ENCODE measurements around the gene LYL1. TPM values are rescaled to one million over a fixed set of nuclear protein-coding genes. Genes with fewer than 3 reads are reported as not detected.

LYL1 gene
- total RNA-seq, 2 experiments from 2014 or later: 66.8 to 72.5 TPM

- no TSS peak for BruUV-seq (replicated peaks)
- H2AFZ ChIP-seq (ENCODE audit: low read length): peak overlapping the region; percentile 20; the same call in 1 of the 2 replicates
- H3K27ac ChIP-seq (ENCODE audit: low read depth, low read length, poor library complexity, severe bottlenecking): peak overlapping the region; percentile 5
- ChIA-PET POLR2A (interaction anchor here (0.6 to 1.5 kb wide), 4 partner anchors 9 to 119 kb away, joined by 3 to 8 read pairs (median 3); no protein-coding TSS in a partner anchor), CTCF (ENCODE audit: unreplicated experiment) (interaction anchor here (1.4 kb wide), 1 partner anchor 129 kb away, joined by 13 read pairs; no protein-coding TSS in a partner anchor)
- H3K9me3 ChIP-seq (ENCODE audit: low read length): no peaks in the 10 kb centered on the region
- no peaks in the 10 kb centered on the region for H3K9me2 ChIP-seq (ENCODE audit: insufficient read depth, low read length)
- H3K4me2 ChIP-seq (ENCODE audit: low read length): peak overlapping the region; percentile 80
- intact Hi-C loops (cut with micrococcal nuclease; ENCODE audit: unreplicated experiment): loop anchor here (2.0 kb wide), 1 partner anchor 35 kb away; no protein-coding TSS in a partner anchor
- TF ChIP-seq EZH2phosphoT487 (IDR thresholded peaks at IDR 0.05; ENCODE audit: borderline replicate concordance, low read depth, low read length): no peak
- TF ChIP-seq, protein P1, sequence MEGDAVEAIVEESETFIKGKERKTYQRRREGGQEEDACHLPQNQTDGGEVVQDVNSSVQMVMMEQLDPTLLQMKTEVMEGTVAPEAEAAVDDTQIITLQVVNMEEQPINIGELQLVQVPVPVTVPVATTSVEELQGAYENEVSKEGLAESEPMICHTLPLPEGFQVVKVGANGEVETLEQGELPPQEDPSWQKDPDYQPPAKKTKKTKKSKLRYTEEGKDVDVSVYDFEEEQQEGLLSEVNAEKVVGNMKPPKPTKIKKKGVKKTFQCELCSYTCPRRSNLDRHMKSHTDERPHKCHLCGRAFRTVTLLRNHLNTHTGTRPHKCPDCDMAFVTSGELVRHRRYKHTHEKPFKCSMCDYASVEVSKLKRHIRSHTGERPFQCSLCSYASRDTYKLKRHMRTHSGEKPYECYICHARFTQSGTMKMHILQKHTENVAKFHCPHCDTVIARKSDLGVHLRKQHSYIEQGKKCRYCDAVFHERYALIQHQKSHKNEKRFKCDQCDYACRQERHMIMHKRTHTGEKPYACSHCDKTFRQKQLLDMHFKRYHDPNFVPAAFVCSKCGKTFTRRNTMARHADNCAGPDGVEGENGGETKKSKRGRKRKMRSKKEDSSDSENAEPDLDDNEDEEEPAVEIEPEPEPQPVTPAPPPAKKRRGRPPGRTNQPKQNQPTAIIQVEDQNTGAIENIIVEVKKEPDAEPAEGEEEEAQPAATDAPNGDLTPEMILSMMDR (conservative IDR thresholded peaks at IDR 0.05; ENCODE audit: low read length): no peak
- H3K4me1 ChIP-seq (ENCODE audit: insufficient read depth, low read length, poor library complexity, severe bottlenecking): peaks cover 60% of the 10 kb centered on the region
- H3K36me3 ChIP-seq (ENCODE audit: insufficient read depth, low read length): peaks cover 16% of the 10 kb centered on the region
- no peaks in the 10 kb centered on the region for H3K79me2 ChIP-seq (ENCODE audit: insufficient read depth, low read depth, low read length)
- H4K20me1 ChIP-seq (ENCODE audit: insufficient read depth, low read length): no peaks in the 10 kb centered on the region
- peak; percentile 62 for DNase-seq (ENCODE audit: low spot score)
- peak overlapping the region; percentile 48 for H3K4me3 ChIP-seq (ENCODE audit: low read depth, low read length, poor library complexity, severe bottlenecking)
Observed at GRCh38 chr19:13095393-13095784, 7.3 kb downstream of the LYL1 start.

DNA sequence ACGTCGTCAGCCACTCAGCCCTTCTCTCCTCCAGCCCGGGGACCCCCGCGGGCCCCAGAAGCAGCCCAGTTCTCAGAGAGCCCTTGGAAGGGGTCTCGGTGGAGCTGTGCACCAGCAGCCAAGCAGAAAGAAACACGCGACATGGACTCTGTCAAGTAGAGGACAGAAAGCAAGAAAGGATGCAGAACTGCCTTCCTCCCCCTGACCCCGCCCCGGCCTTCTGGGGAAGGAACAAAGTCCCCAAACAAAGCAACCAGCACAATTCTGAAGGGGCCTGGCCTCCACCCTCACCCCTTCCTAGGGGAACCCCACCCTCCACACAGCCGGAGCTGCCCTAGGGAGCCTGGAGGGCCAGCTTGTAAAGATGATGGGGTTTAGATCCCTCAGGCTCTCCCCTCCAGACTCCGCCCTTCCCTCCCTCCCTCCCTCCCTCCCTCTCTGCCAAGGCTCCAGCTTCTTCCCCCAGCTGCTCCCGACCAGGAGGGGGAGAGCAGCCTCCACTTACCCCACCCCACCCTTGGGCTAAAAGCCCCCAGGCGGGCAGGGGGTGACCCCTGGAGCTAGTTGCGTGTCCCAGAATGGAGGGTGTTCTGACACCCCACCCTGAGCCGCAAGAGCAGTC, 7.8 kb downstream of the LYL1 start:
- TF ChIP-seq, protein P1 (conservative IDR thresholded peaks at IDR 0.05; ENCODE audit: low read length): no peak
- TF ChIP-seq EZH2phosphoT487 (IDR thresholded peaks at IDR 0.05; ENCODE audit: borderline replicate concordance, low read depth, low read length): no peak
- Histone ChIP-seq H3K4me2 (ENCODE audit: low read length) (peak overlapping the region; percentile 80), H2AFZ (ENCODE audit: low read length) (peak overlapping the region; percentile 20; the same call in 1 of the 2 replicates), H3K4me3 (ENCODE audit: low read depth, low read length, poor library complexity, severe bottlenecking) (peak overlapping the region; percentile 48), H3K9me3 (ENCODE audit: low read length) (no peaks in the 10 kb centered on the region), H4K20me1 (ENCODE audit: insufficient read depth, low read length) (no peaks in the 10 kb centered on the region), H3K27ac (ENCODE audit: low read depth, low read length, poor library complexity, severe bottlenecking) (no peak overlapping the region), H3K79me2 (ENCODE audit: insufficient read depth, low read depth, low read length) (no peaks in the 10 kb centered on the region), H3K4me1 (ENCODE audit: insufficient read depth, low read length, poor library complexity, severe bottlenecking) (peaks cover 55% of the 10 kb centered on the region), H3K9me2 (ENCODE audit: insufficient read depth, low read length) (no peaks in the 10 kb centered on the region), H3K36me3 (ENCODE audit: insufficient read depth, low read length) (peaks cover 11% of the 10 kb centered on the region)
- ChIA-PET POLR2A (interaction anchor here (0.8 to 1.5 kb wide), 2 partner anchors 9 to 118 kb away, joined by 3 to 8 read pairs; no protein-coding TSS in a partner anchor), CTCF (ENCODE audit: unreplicated experiment) (interaction anchor here (0.8 to 1.6 kb wide), 4 partner anchors 57 to 130 kb away, joined by 3 to 13 read pairs (median 10); no protein-coding TSS in a partner anchor)
- intact Hi-C loops (cut with micrococcal nuclease; ENCODE audit: unreplicated experiment): loop anchor here (2.0 to 5.0 kb wide), 2 partner anchors 34 to 63 kb away; no protein-coding TSS in a partner anchor
- no TSS peak for BruUV-seq (replicated peaks)
- DNase-seq (ENCODE audit: low spot score): peak; percentile 46

DNA sequence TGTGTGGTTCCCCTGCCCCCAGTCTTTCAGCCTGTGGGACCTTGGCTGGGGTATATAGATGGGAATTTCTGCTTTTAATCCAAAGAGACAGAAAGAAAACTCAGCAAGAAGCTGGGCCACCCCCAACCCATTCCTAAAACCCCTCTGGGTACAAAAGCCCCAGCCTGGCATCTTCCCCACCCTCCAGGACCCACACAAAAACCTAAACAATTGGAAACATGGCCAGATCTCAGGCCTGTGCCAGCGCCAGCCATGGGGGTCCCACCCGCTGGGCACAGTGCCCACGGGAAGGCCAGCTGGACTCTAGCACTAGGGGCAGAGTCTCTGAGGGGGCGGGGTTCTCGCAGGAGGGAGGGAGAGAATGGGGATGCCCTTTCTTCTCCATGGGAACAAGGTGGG, 8.6 kb downstream of the LYL1 start:
- H3K4me1 ChIP-seq (ENCODE audit: insufficient read depth, low read length, poor library complexity, severe bottlenecking): peaks cover 47% of the 10 kb centered on the region
- no peak overlapping the region for H3K27ac ChIP-seq (ENCODE audit: low read depth, low read length, poor library complexity, severe bottlenecking)
- no peaks in the 10 kb centered on the region for H3K9me3 ChIP-seq (ENCODE audit: low read length)
- no peaks in the 10 kb centered on the region for H4K20me1 ChIP-seq (ENCODE audit: insufficient read depth, low read length)
- BruUV-seq (replicated peaks): no TSS peak
- H3K36me3 ChIP-seq (ENCODE audit: insufficient read depth, low read length): peaks cover 6% of the 10 kb centered on the region
- H3K79me2 ChIP-seq (ENCODE audit: insufficient read depth, low read depth, low read length): no peaks in the 10 kb centered on the region
- intact Hi-C loops (cut with micrococcal nuclease; ENCODE audit: unreplicated experiment): loop anchor here (2.0 to 5.0 kb wide), 2 partner anchors 33 to 62 kb away; no protein-coding TSS in a partner anchor
- H3K4me3 ChIP-seq (ENCODE audit: low read depth, low read length, poor library complexity, severe bottlenecking): no peak overlapping the region
- H3K4me2 ChIP-seq (ENCODE audit: low read length): peak overlapping the region; percentile 80
- CTCF ChIA-PET (ENCODE audit: unreplicated experiment): interaction anchor here (0.8 to 1.6 kb wide), 3 partner anchors 58 to 129 kb away, joined by 3 to 10 read pairs (median 9); no protein-coding TSS in a partner anchor
- POLR2A ChIA-PET: no interaction called here
- H3K9me2 ChIP-seq (ENCODE audit: insufficient read depth, low read length): no peaks in the 10 kb centered on the region
- TF ChIP-seq EZH2phosphoT487 (IDR thresholded peaks at IDR 0.05; ENCODE audit: borderline replicate concordance, low read depth, low read length): no peak
- TF ChIP-seq, protein P1 (conservative IDR thresholded peaks at IDR 0.05; ENCODE audit: low read length): peak; percentile 60; the same call in 1 of the 2 replicates
- H2AFZ ChIP-seq (ENCODE audit: low read length): no peak overlapping the region
- no peak for DNase-seq (ENCODE audit: low spot score)
